Ovary (tissue), 3 donors: ENCODE measurements around the gene MT1HL1.

Experiments
- POLR2A ChIP-seq: fragments of 450-650 bp; IDR thresholded peaks from one replicate; pipeline ENCODE4 v1.6.1; 2017; ENCODE audit warnings: antibody characterized with exemption, mild to moderate bottlenecking, moderate library complexity
- TF ChIP-seq, protein P1 (sequence below), 3 donors: fragments of 450-650 bp in 2 of 3; fragments of 200-600 bp in 1 of 3; IDR thresholded peaks; one replicate each; pipeline versions ENCODE4 v1.5.1 to v1.8.0; 2016 to 2022; ENCODE audit warnings: antibody characterized with exemption in 3 of 3, mild to moderate bottlenecking in 1 of 3
- donor health status: DM: no; HTN: no; CAD: no.

DNA sequence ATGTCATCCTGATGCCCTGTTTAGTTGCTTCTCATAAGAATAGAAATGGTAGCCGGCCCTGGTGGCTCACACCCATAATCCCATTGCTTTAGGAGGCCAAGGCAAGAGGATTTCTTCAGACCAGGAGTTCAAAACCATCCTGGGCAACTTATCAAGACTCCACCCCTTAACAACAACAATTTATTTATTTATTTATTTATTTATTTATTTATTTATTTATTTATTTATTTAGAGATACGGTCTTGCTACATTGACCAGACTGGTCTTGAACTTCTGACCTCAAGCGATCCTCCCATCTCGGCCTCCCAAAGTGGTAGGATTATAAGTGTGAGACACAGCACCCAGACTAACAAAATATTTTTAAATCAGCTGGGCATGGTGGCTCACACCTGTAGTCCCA is 4.0 kb downstream of the MT1HL1 start:
- TF ChIP-seq, protein P1, sequence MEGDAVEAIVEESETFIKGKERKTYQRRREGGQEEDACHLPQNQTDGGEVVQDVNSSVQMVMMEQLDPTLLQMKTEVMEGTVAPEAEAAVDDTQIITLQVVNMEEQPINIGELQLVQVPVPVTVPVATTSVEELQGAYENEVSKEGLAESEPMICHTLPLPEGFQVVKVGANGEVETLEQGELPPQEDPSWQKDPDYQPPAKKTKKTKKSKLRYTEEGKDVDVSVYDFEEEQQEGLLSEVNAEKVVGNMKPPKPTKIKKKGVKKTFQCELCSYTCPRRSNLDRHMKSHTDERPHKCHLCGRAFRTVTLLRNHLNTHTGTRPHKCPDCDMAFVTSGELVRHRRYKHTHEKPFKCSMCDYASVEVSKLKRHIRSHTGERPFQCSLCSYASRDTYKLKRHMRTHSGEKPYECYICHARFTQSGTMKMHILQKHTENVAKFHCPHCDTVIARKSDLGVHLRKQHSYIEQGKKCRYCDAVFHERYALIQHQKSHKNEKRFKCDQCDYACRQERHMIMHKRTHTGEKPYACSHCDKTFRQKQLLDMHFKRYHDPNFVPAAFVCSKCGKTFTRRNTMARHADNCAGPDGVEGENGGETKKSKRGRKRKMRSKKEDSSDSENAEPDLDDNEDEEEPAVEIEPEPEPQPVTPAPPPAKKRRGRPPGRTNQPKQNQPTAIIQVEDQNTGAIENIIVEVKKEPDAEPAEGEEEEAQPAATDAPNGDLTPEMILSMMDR (IDR thresholded peaks at IDR 0.05): no peak
- TF ChIP-seq POLR2A: no peak
